GM18519 (cell line): Measurements from ENCODE around the gene LRRC7.
"Not testable (repeated sequence)": the region's sequence is repeated elsewhere in the genome, so short reads cannot be mapped to it uniquely, and the experiment has no call there.

Experiments
- ATAC-seq: cut with Tn5 transposase; IDR thresholded peaks from one replicate; pipeline ENCODE4 v1.9.1; 2021; ENCODE audit warnings: mild to moderate bottlenecking, moderate library complexity; ENCODE audit not compliant: unreplicated experiment, low FRiP score

Gene LRRC7

GRCh38 chr1:69852151-69852550, 284.4 kb downstream of the LRRC7 start:
- no peak for ATAC-seq

- ATAC-seq, result no peak
Measured at GRCh38 chr1:69852706-69853105, 285.0 kb downstream of the LRRC7 start.

- ATAC-seq, result no peak
Measured at GRCh38 chr1:69858534-69858933, 290.8 kb downstream of the LRRC7 start.

- no peak for ATAC-seq
Measured at GRCh38 chr1:69861641-69862040, 293.9 kb downstream of the LRRC7 start.

GRCh38 chr1:69862906-69863305, 295.2 kb downstream of the LRRC7 start:
- no peak for ATAC-seq

- ATAC-seq, result no peak
Measured at GRCh38 chr1:69863704-69864103, 296.0 kb downstream of the LRRC7 start.

GRCh38 chr1:69871412-69871811, 303.7 kb downstream of the LRRC7 start:
- ATAC-seq, result no peak

- ATAC-seq, result no peak
Measured at GRCh38 chr1:69878338-69878737, 310.6 kb downstream of the LRRC7 start.

- ATAC-seq, result not testable (repeated sequence)
Measured at GRCh38 chr1:69888016-69888415, 320.3 kb downstream of the LRRC7 start.

GRCh38 chr1:69888657-69889056, 320.9 kb downstream of the LRRC7 start:
- ATAC-seq, result no peak

- no peak for ATAC-seq
Measured at GRCh38 chr1:69898403-69898947, 330.8 kb downstream of the LRRC7 start.

GRCh38 chr1:69911301-69911801, 343.6 kb downstream of the LRRC7 start:
- no peak for ATAC-seq

- no peak for ATAC-seq
Measured at GRCh38 chr1:69913977-69914376, 346.3 kb downstream of the LRRC7 start.

GRCh38 chr1:69914976-69915765, 347.4 kb downstream of the LRRC7 start:
- ATAC-seq, result no peak

GRCh38 chr1:69919129-69919921, 351.6 kb downstream of the LRRC7 start:
- ATAC-seq, result no peak

- no peak for ATAC-seq
Measured at GRCh38 chr1:69919922-69920273, 352.2 kb downstream of the LRRC7 start.

GRCh38 chr1:69920426-69920825, 352.7 kb downstream of the LRRC7 start:
- no peak for ATAC-seq

GRCh38 chr1:69921486-69921885, 353.8 kb downstream of the LRRC7 start:
- no peak for ATAC-seq

GRCh38 chr1:69928234-69928633, 360.5 kb downstream of the LRRC7 start:
- ATAC-seq, result not testable (repeated sequence)

- ATAC-seq, result no peak
Measured at GRCh38 chr1:69929308-69930057, 361.8 kb downstream of the LRRC7 start.

- ATAC-seq, result no peak
Measured at GRCh38 chr1:69930396-69930795, 362.7 kb downstream of the LRRC7 start.
